ENCODE measurements around the gene HOXB2. TPM values are rescaled to one million over a fixed set of nuclear protein-coding genes. Genes with fewer than 3 reads are reported as not detected.

HOXB2 gene
- total and polyA plus RNA-seq, 2 of the 8 experiments (the other 6 are each of a cell fraction or from before 2014, with no cell fraction given) = not detected

GRCh38 chr17:48593126-48593829 lies 48.4 kb upstream of the HOXB2 start, which contains the start of gene HOXB5:
HOXB5 (minus strand) TSS chr17:48593779; CDS start chr17:48593682, 97 bp downstream.
- Histone ChIP-seq H2AFZ (ENCODE audit: low read length) (no peak within 1 kb of the TSS), H3K9ac (replicated peaks in 1 of 4; ENCODE audit: extremely low read depth in 1 of 4, low read depth in 3 of 4, low read length in 3 of 4) (no peak within 1 kb of the TSS), H3K23ac (ENCODE audit: insufficient read length) (no peak within 1 kb of the TSS), H3K79me2 (ENCODE audit: control insufficient read depth in 1 of 2, insufficient read depth in 2 of 2, low read length in 2 of 2) (no peaks in the 10 kb centered on the region), H3K9me3 (ENCODE audit: insufficient read depth in 2 of 2, low read depth in 1 of 2, low read length in 1 of 2) (no peaks in the 10 kb centered on the region; a peak in 1 of 4 replicates), H3K23me2 (ENCODE audit: low read depth, low read length) (no peaks in the 10 kb centered on the region; the same call in 1 of the 2 replicates), H3K4me3 (ENCODE audit: extremely low read depth in 1 of 4, insufficient read depth in 2 of 4, low read depth in 3 of 4, low read length in 4 of 4) (0 out of 8 replicates have a peak within 1 kb of the TSS, but pooled peaks of 1 of the 4 experiments have one; percentile 15), H3K4ac (replicated peaks; ENCODE audit: insufficient read length, low read depth, low read length) (no peak within 1 kb of the TSS), H3K4me1 (replicated peaks in 1 of 4; ENCODE audit: control insufficient read depth in 3 of 4, insufficient read depth in 4 of 4, low read length in 3 of 4) (peaks cover 0 to 12% (median 4%) of the 10 kb centered on the region in 4 experiments; a peak in 5 of 7 replicates), H4K20me1 (replicated peaks in 1 of 2; ENCODE audit: control insufficient read depth in 1 of 2, insufficient read depth in 2 of 2, low read length in 2 of 2) (peaks cover 32 to 40% of the 10 kb centered on the region in 2 experiments), H2BK15ac (ENCODE audit: low read length) (no peak within 1 kb of the TSS), H4K91ac (replicated peaks; ENCODE audit: insufficient read length, low read length) (no peak within 1 kb of the TSS), H4K5ac (ENCODE audit: insufficient read length, low read depth, low read length) (no peak within 1 kb of the TSS), H2BK20ac (ENCODE audit: low read length) (no peak within 1 kb of the TSS), H3K27me3 (replicated peaks in 1 of 4; ENCODE audit: control insufficient read depth in 3 of 4, extremely low read depth in 1 of 4, insufficient read depth in 3 of 4, low read length in 3 of 4) (peaks cover 96 to 100% (median 99%) of the 10 kb centered on the region in 4 experiments), H2AK5ac (ENCODE audit: low read depth, low read length) (no peak within 1 kb of the TSS), H3K56ac (replicated peaks; ENCODE audit: insufficient read length, low read depth, low read length) (no peak within 1 kb of the TSS), H3K14ac (ENCODE audit: insufficient read length) (no peak within 1 kb of the TSS), H2BK5ac (ENCODE audit: low read depth, low read length) (no peak within 1 kb of the TSS), H2BK12ac (ENCODE audit: low read depth, low read length) (no peak within 1 kb of the TSS; the same call in 1 of the 2 replicates), H4K8ac (ENCODE audit: extremely low read depth, insufficient read depth, low read length) (no peak within 1 kb of the TSS), H3K4me2 (ENCODE audit: insufficient read depth in 1 of 2, low read depth in 2 of 2, low read length in 2 of 2) (peak within 1 kb of the TSS in 1 of 2 experiments; percentile 47; a peak in 3 of 4 replicates), H3K36me3 (ENCODE audit: control insufficient read depth in 2 of 4, insufficient read depth in 4 of 4, low read length in 3 of 4) (peaks cover 0 to 3% (median 0%) of the 10 kb centered on the region in 4 experiments; a peak in 1 of 8 replicates), H3K79me1 (ENCODE audit: low read depth, low read length) (no peaks in the 10 kb centered on the region), H3K18ac (ENCODE audit: extremely low read depth, low read length) (peak within 1 kb of the TSS; percentile 48; the same call in 1 of the 2 replicates), H3K27ac (ENCODE audit: low read depth, low read length) (no peak within 1 kb of the TSS), H2BK120ac (replicated peaks; ENCODE audit: low read depth, low read length) (no peak within 1 kb of the TSS)
- ChIA-PET CTCF (ENCODE audit: partially characterized antibody) (interaction anchor here (0.6 to 7.0 kb wide), 51 partner anchors 20 to 434 kb away, joined by 3 to 53 read pairs (median 4); partner anchors contain the start of genes HOXB1 and HOXB9), POLR2A (ENCODE audit: partially characterized antibody) (interaction anchor here (1.3 kb wide), 1 partner anchor 260 kb away, joined by 3 read pairs; no protein-coding TSS in a partner anchor)
- DNase-seq (ENCODE audit: low read depth in 1 of 2, low spot score in 2 of 2) = no peak
- no peak for FAIRE-seq
- WGBS, 2 experiments (ENCODE audit: extremely low coverage in 1 of 2, insufficient coverage in 1 of 2, insufficient read length in 1 of 2, insufficient replicate concordance in 2 of 2, low coverage in 1 of 2, low lambda C conversion rate in 2 of 2, missing lambda C conversion rate in 1 of 2) = 11% methylated on average over 48 of the region's 50 CpGs; no CpG with 5 or more reads in 1 of the 2 experiments
- TF ChIP-seq SIX5 (IDR thresholded peaks at IDR 0.05; ENCODE audit: low read depth, low read length) = no peak
- no peak for TF ChIP-seq ATF3 (IDR thresholded peaks at IDR 0.05; ENCODE audit: insufficient read depth, low read depth, low read length)
- no peak for TF ChIP-seq CREB1 (IDR thresholded peaks at IDR 0.05)
- no peak for TF ChIP-seq PHF8 (conservative IDR thresholded peaks at IDR 0.05; ENCODE audit: low read depth, low read length)
